NCI-H345 treated with DMSO at 0.1 percent for 48 hours (cell line): Measurements from ENCODE around the gene MYO18A.
"Not testable (repeated sequence)": the region's sequence is repeated elsewhere in the genome, so short reads cannot be mapped to it uniquely, and the experiment has no call there.

Experiments
- DNase-seq: peaks from one replicate; lab custom pipeline; 2025; ENCODE audit not compliant: unreplicated experiment; lab: John Stamatoyannopoulos, UW

Gene MYO18A

DNA sequence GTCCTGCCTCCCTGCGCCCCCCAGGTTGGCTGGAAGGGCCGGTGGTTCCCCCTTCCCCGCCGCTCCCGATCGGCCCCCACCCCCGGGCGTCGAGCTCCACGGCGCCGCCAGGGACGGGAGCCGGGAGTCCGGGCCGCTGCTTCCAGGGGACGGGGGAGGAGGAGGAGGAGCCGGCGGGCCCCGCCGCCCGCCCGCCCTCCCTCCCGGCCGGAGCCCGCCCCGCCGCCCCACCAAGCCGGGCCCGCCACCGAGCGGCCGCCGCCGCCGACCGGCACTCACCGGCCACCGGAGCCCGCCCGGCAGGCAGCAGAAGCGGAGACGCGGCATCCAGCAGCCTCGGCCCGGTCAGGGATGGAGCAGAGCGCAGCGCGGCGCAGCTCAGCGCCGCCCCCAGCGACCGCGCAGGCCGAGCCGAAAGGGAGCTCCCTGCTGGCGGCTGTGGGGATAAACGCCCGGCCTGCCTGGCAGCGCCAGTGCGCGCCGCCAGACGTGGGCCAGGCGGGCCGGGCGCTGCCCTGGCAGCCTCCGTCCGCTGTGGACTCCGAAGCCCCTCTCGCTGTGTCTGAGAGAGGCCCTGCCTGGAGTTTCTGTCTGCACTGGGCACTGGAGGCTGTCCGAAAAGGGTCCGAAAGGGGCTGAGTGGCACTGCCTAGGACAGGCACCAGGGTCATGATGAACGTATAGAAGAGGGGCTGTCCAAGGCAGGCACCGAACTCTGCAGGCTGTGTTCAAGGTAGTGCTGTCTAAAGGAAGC is at the start of gene MYO18A:
MYO18A (minus strand) TSS at position 365 of the 754 bp plus-strand sequence. CDS start 13,458 bp downstream, outside the sequence.
- DNase-seq: peak; percentile 52

GRCh38 chr17:29225396-29225795 is 45.2 kb upstream of the MYO18A start:
- no peak for DNase-seq

DNA sequence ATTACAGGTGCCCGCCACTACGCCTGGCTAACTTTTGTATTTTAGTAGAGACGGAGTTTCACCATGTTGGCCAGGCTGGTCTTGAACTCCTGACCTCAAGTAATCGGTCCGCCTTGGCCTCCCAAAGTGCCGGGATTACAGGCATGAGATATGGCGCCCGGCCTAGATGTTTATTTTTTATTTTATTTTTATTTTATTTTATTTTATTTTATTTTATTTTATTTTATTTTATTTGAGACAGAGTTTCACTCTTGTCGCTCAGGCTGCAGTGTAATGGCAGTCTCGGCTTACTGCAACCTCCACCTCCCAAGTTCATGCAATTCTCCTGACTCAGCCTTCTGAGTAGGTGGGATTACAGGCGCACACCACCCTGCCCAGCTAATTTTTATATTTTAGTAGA is 41.1 kb upstream of the MYO18A start:
- not testable (repeated sequence) for DNase-seq

GRCh38 chr17:29219378-29220047 is 39.3 kb upstream of the MYO18A start:
- DNase-seq: peak; percentile 48

GRCh38 chr17:29216856-29217255 is 36.7 kb upstream of the MYO18A start:
- no peak for DNase-seq

DNA sequence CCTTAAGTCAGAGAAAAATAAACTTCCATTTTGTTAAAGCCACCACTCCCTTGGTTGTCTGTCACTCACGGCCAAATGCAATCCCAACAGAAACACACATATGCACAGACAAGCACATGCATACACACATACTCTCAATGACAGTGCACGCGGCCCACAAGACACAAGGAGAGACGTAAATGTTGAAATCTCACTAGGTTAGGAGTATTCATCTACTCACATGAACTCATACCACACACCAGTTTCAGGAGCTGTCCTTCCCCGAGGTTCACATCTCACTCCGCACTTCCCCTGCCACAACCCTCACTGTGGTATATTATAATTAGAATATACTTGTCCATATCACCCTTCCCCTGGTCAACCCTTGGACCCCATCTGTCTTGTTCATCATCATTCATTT is 36.0 kb upstream of the MYO18A start:
- no peak for DNase-seq

DNA sequence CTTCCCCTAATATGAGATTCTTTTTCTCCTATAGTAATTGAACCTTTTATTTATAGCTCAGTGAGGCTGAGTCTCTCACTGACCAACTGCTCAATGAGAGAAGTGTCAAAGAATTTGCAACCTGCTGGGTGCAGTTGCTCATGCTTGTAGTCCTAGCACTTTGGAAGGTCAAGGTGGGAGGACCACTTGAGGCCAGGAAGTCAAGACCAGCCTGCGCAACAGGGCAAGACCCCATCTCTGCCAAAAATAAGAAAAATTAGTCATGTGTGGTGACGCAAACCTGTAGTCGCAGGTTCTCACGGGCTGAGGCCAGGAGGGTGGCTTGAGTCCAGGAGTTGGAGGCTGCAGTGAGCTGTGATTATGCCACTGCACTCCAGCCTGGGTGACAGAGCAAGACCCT is 35.5 kb upstream of the MYO18A start:
- no peak for DNase-seq

GRCh38 chr17:29215174-29215573 is 35.0 kb upstream of the MYO18A start:
- DNase-seq: no peak

DNA sequence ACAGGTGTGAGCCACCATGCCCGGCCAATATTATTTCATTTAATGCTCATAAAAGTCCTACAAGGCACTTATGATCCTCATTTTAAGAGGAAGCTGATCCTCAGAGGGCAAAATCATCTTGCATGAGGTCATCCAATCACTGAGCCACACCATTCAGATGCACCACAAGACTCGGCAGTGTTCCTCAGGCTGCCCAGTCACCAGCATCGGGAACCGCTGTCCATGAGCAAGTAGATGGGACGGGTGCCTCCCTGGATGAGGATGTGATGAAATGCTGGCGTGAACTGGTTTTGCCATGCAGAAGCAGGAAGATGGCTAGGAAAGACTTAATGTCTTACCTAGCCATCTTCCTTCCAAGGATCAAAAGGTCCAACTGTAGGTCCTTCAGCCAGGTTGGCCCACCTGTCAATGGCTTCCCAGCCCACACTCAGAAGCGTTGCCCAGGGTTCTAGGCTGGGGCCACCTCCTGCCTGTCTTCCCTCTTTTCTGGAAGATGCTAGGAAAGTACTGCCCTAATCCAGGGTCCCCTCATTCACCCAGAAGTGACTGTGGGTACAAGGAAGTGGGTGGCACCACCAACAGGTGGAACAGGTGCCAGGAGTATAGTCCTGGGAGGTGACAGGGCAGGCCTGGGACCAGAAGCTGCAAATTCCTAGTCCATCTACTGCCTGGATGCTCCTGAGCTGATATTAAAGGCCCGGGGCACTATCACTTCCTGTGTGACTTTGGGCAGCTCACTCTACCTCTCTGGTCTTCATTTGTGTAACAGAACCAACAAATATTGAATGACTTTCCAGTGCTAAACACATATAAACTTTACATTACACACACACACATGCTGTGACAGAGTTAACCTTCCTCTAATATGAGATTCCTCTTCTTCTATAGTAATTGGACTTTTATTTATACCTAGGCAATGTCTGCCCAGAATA is 34.3 kb upstream of the MYO18A start:
- DNase-seq: no peak

GRCh38 chr17:29212681-29213121 is 32.5 kb upstream of the MYO18A start:
- no peak for DNase-seq

DNA sequence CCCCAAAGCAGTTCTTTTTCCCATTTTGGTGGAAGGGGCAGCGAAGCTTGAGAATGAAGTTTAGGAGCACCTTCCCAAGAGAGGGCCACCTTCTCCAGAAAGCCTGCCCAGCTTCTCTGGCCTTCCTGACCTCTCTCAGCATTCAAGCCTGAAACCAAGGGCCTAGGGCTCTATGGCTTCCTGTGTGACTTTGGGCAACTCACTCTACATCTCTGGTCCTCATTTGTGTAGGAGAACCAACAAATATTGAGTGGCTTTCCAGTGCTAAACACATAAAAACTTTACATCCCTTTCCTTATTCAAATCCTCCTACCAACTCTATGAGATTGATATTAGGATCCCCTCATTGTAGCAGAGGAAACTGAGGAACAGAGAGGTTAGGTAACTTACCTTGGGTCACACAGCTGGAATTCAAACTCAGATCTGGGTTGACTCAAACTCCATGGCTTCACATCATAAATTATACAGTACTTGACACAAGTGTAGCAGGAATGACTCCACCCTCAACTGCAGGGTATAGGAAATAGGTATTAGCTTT is 32.0 kb upstream of the MYO18A start:
- no peak for DNase-seq

DNA sequence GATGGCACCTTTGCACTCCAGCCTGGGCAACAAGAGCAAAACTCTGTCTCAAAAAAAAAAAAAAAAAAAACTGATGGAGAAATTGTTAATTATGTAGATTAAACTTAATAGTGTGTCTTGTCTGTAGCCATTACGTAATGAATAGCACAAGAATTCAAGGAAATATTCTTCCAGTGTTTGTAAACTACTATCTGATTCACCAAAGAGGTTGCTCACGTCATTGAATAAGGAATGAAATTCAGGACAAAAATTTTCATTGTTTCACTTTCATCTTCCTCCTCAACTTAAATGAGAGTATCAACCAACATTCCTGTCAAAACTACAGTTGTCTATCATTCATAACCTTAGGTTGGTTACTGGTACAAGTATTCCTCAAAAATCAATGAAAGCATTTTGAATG is 30.7 kb upstream of the MYO18A start:
- DNase-seq: no peak

GRCh38 chr17:29209073-29209472 is 28.9 kb upstream of the MYO18A start:
- DNase-seq: no peak

DNA sequence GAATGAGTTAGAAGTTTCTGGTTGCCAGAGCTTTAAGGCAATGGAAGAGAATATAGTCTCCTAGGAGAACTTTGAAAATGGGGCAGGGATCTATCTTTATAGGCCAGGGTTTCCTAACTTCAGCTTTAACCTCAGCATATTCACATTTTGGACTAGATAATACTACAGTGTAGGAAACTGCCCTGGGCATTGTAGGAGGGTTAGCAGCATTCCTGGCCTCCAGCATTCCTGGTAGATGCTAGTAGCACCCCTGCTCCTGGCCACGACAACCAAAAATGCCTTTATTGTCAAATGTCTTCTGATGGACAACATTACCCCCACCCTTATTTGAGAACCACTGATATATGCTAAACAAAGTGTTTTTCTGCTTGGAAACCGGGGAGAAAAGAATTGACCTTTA is 27.8 kb upstream of the MYO18A start:
- no peak for DNase-seq

DNA sequence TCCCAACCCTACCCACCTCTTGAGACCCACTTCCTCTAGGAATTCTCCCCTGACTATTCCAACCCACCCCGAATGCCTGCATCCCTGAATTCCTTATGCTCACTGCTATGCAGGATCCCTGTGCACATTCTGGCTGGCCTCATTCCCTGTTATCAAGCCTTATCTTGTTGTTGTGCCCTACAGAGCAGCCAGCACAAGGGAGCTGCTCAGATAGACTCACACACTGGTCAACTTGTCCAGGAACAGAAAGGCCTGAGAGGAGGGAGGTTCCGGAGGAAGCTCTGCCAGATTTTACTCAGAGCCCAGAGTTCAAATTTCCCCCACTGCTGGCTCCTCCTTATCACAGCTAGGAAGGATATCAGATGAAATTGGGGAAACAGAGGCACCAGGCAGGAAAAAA is 24.8 kb upstream of the MYO18A start:
- DNase-seq: no peak

- DNase-seq: not testable (repeated sequence)
Observed at GRCh38 chr17:29204068-29204804, 24.0 kb upstream of the MYO18A start.

DNA sequence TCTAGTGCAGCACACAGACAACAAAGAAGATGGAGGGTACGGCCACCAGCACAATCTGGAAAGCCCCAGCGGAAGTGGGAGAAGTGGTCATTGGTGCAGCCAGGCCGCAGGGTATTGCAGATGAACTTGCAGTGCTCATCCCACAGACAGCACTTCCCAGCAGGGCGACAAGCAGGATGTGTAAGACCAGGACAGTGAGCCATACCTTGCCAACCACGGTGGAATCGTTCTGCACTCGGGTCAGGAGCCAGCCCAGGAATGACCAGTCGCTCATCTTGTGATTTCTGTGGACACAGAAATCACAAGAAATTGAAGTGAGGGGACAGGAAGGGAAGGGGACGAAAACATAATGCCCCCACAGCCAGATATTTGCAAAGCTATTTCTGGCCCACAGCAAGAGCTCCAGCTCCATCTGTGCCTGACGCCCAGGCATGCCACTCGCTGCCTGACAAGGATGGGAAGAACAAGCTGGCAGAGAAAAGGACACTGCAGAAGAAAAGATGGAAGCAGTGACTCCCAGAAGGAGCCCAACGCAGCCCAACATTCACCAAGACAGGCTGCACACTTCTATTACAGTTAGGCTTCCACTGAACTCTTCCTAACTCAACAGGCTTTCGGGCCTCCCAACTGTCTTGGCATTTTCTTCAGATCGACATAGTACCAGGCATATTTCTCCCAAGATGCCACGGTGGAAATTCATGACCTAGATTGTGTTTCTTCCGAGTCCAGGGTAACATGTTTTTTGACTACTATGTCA is 17.5 kb upstream of the MYO18A start:
- DNase-seq: no peak

DNA sequence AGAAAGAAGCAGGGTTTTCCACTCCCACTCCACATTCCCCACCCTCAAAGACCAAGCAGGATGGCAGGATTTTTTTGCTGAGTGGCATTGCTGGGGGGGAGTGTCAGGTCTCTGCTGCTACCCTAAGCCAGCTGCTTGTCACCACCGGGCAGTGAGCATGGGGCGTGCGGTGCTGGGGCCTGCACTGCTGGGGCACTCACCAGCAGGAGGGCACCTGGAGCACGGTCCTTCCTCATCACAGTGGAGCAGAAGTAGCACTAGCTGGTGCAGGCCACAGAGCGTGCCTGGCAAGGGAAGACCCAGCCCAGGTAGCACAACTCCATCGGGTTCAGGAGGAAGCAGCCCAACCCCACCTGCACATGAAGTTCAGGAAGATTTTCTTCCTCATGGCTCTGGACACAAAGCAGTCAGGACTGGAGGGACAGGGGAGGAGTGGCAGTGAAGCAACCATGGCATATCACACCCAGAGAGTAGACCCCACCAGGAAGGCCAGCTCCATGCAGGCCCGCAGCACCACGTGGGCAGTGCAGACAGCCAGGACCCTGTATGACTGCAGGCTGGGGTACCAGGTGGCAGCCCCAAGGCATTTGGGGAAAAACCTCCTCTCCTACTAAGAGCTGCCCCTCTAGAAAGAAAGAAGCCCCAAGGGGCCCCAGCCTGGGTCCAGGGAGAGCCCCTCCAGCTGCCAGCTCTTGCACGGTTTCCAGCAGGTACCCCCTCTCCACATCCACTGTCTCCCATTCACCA is 16.7 kb upstream of the MYO18A start:
- no peak for DNase-seq

GRCh38 chr17:29195465-29196081 is 15.4 kb upstream of the MYO18A start:
- no peak for DNase-seq
